Activated CD4-positive, alpha-beta T cell treated with anti-CD3 and anti-CD28 coated beads, Interleukin-2, amount 10 ng/mL, durations not matched to agents 24 days and 14 days (primary cell): ENCODE results near the gene PNPLA7. TPM values are rescaled to one million over a fixed set of nuclear protein-coding genes. Genes with fewer than 3 reads are reported as not detected.

ENCODE experiments used
- DNase-seq: peaks from one replicate; pipeline ENCODE4 v3.0.0; 2022
- H3K27ac Mint-ChIP-seq: one replicate; pipeline ENCODE4 v1.8.0; 2022; ENCODE audit warnings: mild to moderate bottlenecking, mixed read lengths
- H3K27me3 Mint-ChIP-seq: one replicate; pipeline ENCODE4 v1.8.0; 2022; ENCODE audit warnings: mixed read lengths
- H3K36me3 Mint-ChIP-seq: one replicate; pipeline ENCODE4 v1.8.0; 2022; ENCODE audit warnings: low read depth, mild to moderate bottlenecking, mixed read lengths
- H3K4me1 Mint-ChIP-seq: one replicate; pipeline ENCODE4 v1.8.0; 2021; ENCODE audit warnings: mixed read lengths
- H3K4me3 Mint-ChIP-seq: one replicate; pipeline ENCODE4 v1.8.0; 2022; ENCODE audit warnings: mild to moderate bottlenecking, moderate library complexity, mixed read lengths
- H3K9me3 Mint-ChIP-seq: one replicate; pipeline ENCODE4 v1.8.0; 2021; ENCODE audit warnings: mixed read lengths
- intact Hi-C: fragments of 100-400 bp; cut with micrococcal nuclease; formaldehyde crosslinking; loops from one replicate; pipeline ENCODE4 v1.15.1; 2023
- total RNA-seq: library from RNA; stranded (reverse); gene quantifications from 2 replicates; pipeline ENCODE4 v1.2.3, GENCODE V29; 2022

Gene PNPLA7
- total RNA-seq, 1 donor from 2014 or later, result 1.7 TPM

DNA sequence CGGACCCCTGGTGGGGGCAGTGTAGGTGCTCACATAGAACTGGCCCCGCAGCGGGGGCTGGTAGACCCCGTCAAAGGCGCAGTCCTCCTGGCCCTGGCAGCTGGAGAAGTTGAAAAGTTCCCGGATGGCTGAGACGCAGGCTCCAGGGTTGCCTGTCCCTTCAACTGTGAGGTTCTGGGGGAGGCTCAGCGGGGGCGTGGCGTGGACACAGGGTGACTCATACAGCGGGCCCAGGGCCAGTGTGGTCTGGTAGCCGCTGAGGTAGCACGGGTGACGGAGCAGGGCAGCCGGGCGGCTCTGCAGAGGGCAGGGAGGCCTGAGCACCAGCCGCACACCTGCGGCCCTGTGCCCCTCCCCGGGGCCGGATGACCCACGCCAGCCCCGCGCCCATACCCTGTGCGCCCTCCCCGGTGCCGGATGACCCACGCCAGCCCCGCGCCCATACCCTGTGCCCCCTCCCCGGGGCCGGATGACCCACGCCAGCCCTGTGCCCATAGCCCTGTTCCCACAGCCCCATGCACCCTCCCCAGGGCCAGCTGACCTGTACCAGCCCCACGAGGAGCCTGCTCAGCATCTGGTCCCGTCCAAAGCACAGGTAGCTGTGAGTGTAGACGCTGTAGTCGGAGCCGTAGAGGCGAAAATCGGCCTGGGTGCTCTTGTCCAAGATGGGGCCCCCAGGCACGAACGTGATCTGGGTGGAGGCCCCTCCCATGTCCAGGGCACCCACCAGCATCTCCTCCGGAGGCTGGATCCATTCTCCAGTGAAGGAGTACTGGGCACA lies 114.0 kb downstream of the PNPLA7 start:
- intact Hi-C loops, result no loop called here
- H3K27ac Mint-ChIP-seq, result no peak overlapping the region
- DNase-seq, result no peak
- H3K9me3 Mint-ChIP-seq, result no peaks in the 10 kb centered on the region
- no peaks in the 10 kb centered on the region for H3K36me3 Mint-ChIP-seq
- H3K4me1 Mint-ChIP-seq, result no peaks in the 10 kb centered on the region
- H3K27me3 Mint-ChIP-seq, result peaks cover 3% of the 10 kb centered on the region
- no peak overlapping the region for H3K4me3 Mint-ChIP-seq

DNA sequence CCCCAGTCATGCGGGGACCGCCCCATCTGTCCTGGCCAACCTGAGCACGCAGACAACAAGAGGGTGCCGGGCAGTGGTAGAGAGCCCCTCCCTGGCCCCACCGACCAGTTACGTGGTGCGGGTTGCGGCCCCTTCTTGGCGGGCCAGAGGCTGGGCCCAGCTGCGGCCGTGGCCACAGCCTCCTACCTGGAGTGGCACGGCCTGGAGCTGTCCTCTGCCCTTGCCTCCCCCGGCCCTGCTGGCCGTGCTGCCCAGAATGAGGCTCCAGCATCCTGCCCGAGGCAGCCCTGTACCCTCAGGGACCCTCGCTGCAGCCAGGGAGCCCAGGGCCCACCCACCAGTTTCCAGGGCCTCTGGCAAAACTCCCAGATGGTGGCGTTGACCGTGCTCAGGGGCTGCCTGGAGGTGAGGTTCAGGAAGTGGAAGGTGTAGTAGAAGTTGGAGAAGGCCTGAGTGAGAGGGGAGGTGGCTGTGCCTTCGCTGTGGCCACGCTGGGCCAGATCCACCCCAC lies 114.8 kb downstream of the PNPLA7 start:
- H3K36me3 Mint-ChIP-seq, result no peaks in the 10 kb centered on the region
- intact Hi-C loops, result no loop called here
- no peak for DNase-seq
- H3K4me1 Mint-ChIP-seq, result no peaks in the 10 kb centered on the region
- H3K9me3 Mint-ChIP-seq, result no peaks in the 10 kb centered on the region
- H3K4me3 Mint-ChIP-seq, result no peak overlapping the region
- H3K27ac Mint-ChIP-seq, result no peak overlapping the region
- H3K27me3 Mint-ChIP-seq, result peaks cover 3% of the 10 kb centered on the region

DNA sequence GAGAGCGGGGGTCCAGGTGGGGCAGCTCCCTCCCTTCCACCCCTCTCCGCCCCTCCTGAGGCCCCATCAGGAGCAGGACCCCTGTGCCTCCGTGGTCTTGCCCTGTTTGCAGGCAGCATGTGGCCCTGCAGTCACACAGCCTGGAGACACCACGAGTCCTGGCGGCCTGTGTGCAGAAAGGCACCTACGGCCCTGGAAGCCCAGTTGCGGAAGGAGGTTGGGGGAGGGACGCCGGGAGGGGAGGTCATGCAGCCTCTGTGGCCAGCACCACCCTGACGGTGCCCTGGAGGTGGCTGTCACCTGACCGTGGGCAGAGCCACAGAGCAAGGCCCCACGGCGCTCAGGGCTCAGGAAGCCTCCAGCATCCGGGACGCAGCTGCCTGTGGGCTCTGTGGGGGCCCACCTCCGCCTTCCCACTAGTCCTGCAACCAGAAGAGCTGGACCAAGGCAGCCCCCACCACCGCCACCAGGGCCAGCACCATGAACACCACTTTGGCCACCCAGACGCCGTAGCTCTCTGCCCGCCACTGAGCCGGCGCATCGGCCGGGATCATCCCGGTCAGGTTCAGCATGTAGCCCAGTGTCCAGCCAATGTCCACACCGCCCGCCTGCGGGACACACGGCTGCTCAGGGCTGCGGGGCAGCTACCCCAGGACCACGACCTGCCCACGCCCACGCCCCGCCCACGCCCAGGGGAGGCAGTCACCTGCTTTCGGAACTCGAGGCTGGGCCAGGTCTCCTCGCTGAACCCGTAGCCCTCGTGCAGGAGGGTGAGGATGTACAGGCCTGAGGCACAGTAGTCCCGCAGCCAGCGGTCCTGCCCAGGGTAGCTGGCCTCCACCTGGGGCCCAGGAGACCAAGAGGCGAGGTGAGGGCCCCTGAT lies 115.5 kb downstream of the PNPLA7 start:
- no peak for DNase-seq
- Mint-ChIP-seq H3K9me3 (no peaks in the 10 kb centered on the region), H3K4me1 (no peaks in the 10 kb centered on the region), H3K4me3 (no peak overlapping the region), H3K27ac (no peak overlapping the region), H3K27me3 (peaks cover 3% of the 10 kb centered on the region), H3K36me3 (no peaks in the 10 kb centered on the region)
- intact Hi-C loops, result no loop called here

DNA sequence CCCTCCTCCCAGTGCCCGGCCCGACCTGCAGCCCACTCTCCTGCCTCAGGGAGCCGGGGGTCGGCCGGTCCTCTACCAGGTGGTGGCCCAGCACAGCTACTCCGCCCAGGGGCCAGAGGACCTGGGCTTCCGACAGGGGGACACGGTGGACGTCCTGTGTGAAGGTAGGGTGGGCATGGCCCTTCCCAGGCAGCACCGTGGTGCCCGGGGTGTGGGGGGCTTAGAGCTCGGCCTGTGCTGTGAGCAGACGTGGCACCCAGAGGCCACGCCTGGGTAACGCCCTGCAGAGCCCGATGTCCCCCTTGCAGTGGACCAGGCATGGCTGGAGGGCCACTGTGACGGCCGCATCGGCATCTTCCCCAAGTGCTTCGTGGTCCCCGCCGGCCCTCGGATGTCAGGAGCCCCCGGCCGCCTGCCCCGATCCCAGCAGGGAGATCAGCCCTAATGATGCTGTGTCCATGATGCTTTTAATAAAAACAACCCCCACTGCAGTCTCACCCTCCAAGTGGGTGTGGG lies 116.2 kb downstream of the PNPLA7 start:
- no peak overlapping the region for H3K4me3 Mint-ChIP-seq
- intact Hi-C loops, result no loop called here
- DNase-seq, result no peak
- no peaks in the 10 kb centered on the region for H3K27me3 Mint-ChIP-seq
- H3K36me3 Mint-ChIP-seq, result no peaks in the 10 kb centered on the region
- no peaks in the 10 kb centered on the region for H3K4me1 Mint-ChIP-seq
- no peaks in the 10 kb centered on the region for H3K9me3 Mint-ChIP-seq
- H3K27ac Mint-ChIP-seq, result no peak overlapping the region

DNA sequence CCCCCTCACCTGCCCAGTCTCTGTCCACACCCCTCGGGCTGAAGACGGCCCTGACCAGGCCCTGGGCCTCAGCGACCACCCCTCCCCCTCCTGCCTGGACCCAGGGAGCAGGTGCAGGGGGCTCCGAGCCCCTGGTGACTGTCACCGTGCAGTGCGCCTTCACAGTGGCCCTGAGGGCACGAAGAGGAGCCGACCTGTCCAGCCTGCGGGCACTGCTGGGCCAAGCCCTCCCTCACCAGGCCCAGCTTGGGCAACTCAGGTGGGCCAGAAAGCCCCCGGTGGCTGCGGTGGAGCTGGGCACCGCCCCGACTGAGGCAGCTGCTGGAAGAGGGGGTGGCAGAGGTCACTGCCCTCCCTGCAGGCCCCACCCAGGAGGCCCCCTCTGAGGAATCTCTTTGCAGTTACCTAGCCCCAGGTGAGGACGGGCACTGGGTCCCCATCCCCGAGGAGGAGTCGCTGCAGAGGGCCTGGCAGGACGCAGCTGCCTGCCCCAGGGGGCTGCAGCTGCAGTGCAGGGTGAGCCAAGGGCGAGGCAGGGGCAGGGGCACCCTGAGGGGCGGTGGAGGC lies 116.8 kb downstream of the PNPLA7 start:
- no peaks in the 10 kb centered on the region for H3K36me3 Mint-ChIP-seq
- H3K4me1 Mint-ChIP-seq, result no peaks in the 10 kb centered on the region
- H3K4me3 Mint-ChIP-seq, result no peak overlapping the region
- intact Hi-C loops, result no loop called here
- DNase-seq, result no peak
- no peaks in the 10 kb centered on the region for H3K27me3 Mint-ChIP-seq
- H3K9me3 Mint-ChIP-seq, result no peaks in the 10 kb centered on the region
- no peak overlapping the region for H3K27ac Mint-ChIP-seq

DNA sequence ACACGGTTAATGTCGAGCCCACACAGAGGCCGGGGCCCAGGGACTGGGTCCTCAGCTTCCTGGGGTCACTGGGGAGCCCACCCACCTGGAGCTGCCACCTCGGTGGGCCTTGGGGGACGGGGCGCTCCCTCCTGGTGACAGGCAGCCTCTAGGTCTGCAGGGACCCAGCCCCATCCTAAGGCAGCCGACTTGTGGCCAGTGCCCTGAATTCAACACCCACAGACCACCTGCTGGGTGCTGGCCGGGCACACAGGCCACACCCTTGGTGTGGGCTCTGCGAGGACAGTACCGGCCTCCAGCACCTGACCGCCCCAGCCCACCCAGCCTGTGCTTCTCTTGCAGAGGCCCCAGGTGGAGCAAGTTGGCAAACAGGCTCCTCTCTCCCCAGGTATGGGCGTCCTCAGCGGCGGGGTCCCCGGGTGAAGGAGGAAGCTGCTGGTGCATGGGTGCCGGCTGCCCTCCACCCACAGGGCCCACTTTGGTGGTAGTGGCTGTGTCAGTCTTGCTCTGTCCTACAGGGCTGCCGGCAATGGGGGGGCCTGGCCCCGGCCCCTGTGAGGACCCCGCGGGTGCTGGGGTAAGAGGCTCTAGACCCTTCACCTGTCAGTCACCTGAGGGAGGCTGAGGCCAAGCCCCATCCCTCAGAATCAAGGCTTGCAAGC lies 117.4 kb downstream of the PNPLA7 start:
- Mint-ChIP-seq H3K4me1 (no peaks in the 10 kb centered on the region), H3K27me3 (no peaks in the 10 kb centered on the region), H3K4me3 (no peak overlapping the region), H3K27ac (no peak overlapping the region), H3K36me3 (no peaks in the 10 kb centered on the region), H3K9me3 (no peaks in the 10 kb centered on the region)
- intact Hi-C loops, result no loop called here
- no peak for DNase-seq

DNA sequence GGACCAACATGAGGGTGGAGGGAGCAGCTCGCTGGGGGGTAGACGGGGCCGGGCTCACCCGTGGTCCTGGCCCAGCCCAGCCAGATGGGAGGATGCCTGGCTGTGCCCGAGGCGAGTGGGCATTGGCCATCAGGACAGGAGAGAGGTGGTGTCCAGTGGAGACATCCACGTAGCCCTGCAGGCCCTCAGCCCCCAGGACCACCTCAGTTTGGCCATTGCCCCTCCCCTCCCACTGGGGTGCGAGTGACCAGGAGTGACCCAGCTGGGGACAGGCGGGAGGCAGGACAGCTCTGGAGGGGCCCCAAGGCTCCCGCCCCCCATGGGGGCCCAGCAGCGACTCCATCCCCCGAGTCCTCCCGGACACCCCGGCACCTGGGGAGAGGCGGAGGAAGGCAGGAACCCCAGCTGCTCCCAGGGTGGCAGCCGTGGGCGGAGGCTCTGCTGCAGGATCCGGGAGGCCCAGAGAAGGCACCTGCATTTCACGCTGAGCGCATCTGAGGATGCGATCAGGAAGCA lies 118.7 kb downstream of the PNPLA7 start:
- Mint-ChIP-seq H3K4me3 (no peak overlapping the region), H3K9me3 (no peaks in the 10 kb centered on the region), H3K27ac (no peak overlapping the region), H3K36me3 (no peaks in the 10 kb centered on the region), H3K4me1 (no peaks in the 10 kb centered on the region), H3K27me3 (no peaks in the 10 kb centered on the region)
- intact Hi-C loops, result no loop called here
- DNase-seq, result no peak

DNA sequence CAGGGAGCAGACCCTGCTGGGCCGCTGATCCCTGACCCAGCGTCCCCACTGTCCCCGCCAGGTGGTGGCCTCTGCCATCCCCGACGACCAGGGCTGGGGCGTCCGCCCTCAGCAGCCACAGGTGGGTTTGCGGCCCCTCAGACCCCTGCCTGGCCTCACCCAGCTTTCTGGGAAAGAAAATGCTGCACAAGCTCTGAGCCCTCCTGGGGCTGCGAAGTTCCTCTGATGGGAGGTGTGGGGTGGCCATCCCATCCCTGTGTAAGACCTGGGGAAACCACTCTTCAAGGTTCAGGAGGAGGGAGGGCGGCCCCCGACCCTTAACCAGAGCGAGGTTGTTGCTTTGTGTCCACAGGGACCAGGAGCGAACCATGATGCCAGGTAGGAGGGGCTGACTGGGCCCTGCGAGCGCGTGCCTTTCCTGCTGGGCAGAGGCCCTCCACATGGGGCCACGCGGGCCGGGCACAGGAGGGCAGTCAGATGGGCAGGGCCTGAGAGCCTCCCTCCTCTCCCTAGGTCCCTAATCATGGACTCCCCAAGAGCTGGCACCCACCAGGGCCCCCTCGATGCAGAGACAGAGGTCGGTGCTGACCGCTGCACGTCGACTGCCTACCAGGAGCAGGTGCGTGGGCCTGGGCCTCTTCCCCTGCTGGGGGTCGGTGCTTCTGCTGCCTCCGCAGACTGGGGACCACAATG lies 119.3 kb downstream of the PNPLA7 start:
- H3K9me3 Mint-ChIP-seq, result no peaks in the 10 kb centered on the region
- no peak overlapping the region for H3K4me3 Mint-ChIP-seq
- no peaks in the 10 kb centered on the region for H3K36me3 Mint-ChIP-seq
- H3K27ac Mint-ChIP-seq, result no peak overlapping the region
- intact Hi-C loops, result no loop called here
- DNase-seq, result no peak
- H3K27me3 Mint-ChIP-seq, result no peaks in the 10 kb centered on the region
- no peaks in the 10 kb centered on the region for H3K4me1 Mint-ChIP-seq

DNA sequence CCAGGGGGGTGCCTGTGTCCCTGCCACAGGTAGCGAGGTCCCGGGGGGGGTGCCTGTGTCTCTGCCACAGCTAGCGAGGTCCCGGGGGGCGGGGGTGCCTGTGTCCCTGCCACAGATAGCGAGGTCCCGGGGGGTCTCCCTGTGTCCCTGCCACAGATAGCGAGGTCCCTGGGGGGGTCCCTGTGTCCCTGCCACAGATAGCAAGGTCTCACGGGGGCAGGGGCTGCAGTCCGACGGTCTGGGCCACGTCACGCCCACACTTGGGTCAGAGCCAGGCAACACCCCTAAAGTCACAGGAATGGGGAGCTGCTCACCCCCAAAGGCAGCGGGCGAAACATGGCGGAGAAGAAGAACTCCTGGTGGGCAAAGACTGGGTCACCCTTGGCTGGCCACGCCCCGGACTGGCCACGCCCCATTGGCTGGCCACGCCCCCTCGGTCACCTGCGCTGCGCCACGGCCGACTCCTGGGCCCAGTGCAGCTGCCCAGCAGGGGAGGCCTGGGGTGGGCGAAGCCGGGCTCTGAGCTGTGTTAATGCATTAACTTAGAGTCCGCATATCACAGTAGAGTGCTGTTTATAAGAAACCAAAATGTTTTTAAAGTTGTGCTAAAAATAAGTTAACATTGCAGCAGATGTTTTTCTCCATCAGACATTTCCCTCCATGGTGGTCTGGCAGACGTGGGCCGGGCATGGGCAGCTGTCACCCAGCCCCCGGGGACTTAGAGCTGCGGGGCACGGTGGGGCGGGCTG lies 120.1 kb downstream of the PNPLA7 start:
- DNase-seq, result no peak
- no peaks in the 10 kb centered on the region for H3K4me1 Mint-ChIP-seq
- H3K27me3 Mint-ChIP-seq, result peaks cover under 1% of the 10 kb centered on the region
- H3K4me3 Mint-ChIP-seq, result no peak overlapping the region
- no peak overlapping the region for H3K27ac Mint-ChIP-seq
- H3K36me3 Mint-ChIP-seq, result no peaks in the 10 kb centered on the region
- H3K9me3 Mint-ChIP-seq, result no peaks in the 10 kb centered on the region
- intact Hi-C loops, result no loop called here

DNA sequence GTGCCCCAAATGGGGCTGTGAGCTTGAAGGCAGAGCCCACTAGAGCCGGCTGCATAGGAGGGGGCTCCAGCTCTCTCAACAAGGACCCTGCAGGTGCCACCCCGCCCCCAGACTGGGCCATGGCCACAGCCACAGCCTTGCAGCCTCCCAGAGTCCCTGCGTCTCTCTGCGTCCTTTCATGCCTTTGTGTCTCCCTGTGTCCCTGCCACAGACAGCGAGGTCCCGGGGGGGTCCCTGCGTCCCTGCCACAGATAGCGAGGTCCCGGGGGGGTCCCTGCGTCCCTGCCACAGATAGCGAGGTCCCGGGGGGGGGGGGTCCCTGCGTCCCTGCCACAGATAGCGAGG lies 120.7 kb downstream of the PNPLA7 start:
- H3K4me3 Mint-ChIP-seq, result no peak overlapping the region
- no peak for DNase-seq
- intact Hi-C loops, result no loop called here

DNA sequence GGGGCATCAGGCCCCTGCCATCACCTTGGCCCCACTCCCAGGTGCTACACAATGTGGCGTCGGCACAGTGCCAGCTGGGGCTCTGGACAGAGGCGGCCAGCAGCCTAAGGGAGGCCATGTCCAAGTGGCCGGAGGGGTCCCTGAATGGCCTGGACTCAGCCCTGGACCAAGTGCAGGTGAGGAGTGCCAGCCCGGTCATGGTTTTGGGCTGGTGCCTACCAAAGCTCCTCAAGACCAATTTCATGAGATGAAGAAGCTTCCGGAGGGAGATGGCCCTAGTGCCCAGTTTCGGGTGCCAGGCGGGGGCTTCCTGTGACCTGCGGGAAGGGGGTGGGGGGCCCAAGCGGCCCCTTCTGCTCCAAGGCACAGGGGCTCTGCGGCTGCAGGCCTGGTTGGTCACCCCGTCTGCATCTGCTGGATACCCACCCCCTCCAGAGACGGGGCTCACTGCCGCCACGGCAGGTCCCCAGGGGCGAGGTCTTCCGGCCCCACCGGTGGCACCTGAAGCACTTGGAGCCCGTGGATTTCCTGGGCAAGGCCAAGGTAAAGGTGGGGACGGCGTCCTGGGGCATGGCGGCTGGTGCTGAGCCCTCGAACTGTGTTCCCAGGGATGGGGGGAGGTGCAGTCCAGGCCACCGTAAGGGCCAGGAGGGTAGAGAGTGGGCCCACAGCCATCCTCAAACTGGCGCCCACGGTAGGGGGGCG lies 121.2 kb downstream of the PNPLA7 start:
- no peak overlapping the region for H3K27ac Mint-ChIP-seq
- H3K4me3 Mint-ChIP-seq, result no peak overlapping the region
- no peaks in the 10 kb centered on the region for H3K36me3 Mint-ChIP-seq
- H3K4me1 Mint-ChIP-seq, result no peaks in the 10 kb centered on the region
- H3K9me3 Mint-ChIP-seq, result no peaks in the 10 kb centered on the region
- peaks cover 9% of the 10 kb centered on the region for H3K27me3 Mint-ChIP-seq
- intact Hi-C loops, result no loop called here
- no peak for DNase-seq

More for the DNA sequence above, 120.7 kb downstream of the PNPLA7 start:
- peaks cover 5% of the 10 kb centered on the region for H3K27me3 Mint-ChIP-seq
- no peaks in the 10 kb centered on the region for H3K36me3 Mint-ChIP-seq
- no peak overlapping the region for H3K27ac Mint-ChIP-seq
- no peaks in the 10 kb centered on the region for H3K4me1 Mint-ChIP-seq
- H3K9me3 Mint-ChIP-seq, result no peaks in the 10 kb centered on the region

DNA sequence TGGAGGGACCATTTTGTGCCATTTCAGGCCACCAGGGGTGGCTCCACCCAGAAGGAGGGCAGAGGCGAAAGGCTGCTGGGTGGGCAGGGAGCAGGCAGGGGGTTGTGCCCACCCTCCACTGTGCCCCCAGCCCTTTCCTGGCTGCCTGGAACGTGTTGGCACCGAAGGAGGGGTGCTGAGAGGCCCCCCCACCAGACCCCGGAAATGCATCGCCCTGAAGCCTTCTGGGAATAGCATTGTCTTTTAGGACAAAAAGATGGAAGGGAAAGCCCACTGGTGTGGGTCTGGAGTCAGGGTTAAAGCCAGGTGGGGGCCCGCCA lies 121.9 kb downstream of the PNPLA7 start:
- no peaks in the 10 kb centered on the region for H3K36me3 Mint-ChIP-seq
- no peaks in the 10 kb centered on the region for H3K4me1 Mint-ChIP-seq
- peaks cover 9% of the 10 kb centered on the region for H3K27me3 Mint-ChIP-seq
- intact Hi-C loops, result no loop called here
- no peak for DNase-seq
- H3K27ac Mint-ChIP-seq, result no peak overlapping the region
- no peaks in the 10 kb centered on the region for H3K9me3 Mint-ChIP-seq
- no peak overlapping the region for H3K4me3 Mint-ChIP-seq
